Measurements from ENCODE around the gene KCNK17. TPM values are rescaled to one million over a fixed set of nuclear protein-coding genes. Genes with fewer than 3 reads are reported as not detected.

KCNK17 gene
- total and polyA plus RNA-seq, 7 donors, result 0.04 TPM; not detected in 6

GRCh38 chr6:39309942-39310531 lies 4.2 kb downstream of the KCNK17 start:
- intact Hi-C loops (cut with DNase I), result loop anchor here (2.0 to 10.0 kb wide), 6 partner anchors 143 to 439 kb away; no protein-coding TSS in a partner anchor
- Histone ChIP-seq H3K27ac (no peak overlapping the region), H3K9me3 (no peaks in the 10 kb centered on the region), H3K4me1 (peaks cover 12% of the 10 kb centered on the region), H3K36me3 (ENCODE audit: insufficient read depth in 1 of 2, low read depth in 1 of 2) (no peaks in the 10 kb centered on the region), H3K27me3 (ENCODE audit: insufficient read depth in 3 of 3, low read length in 2 of 3) (peaks cover 0 to 33% (median 0%) of the 10 kb centered on the region in 3 donors), H3K4me3 (no peak overlapping the region)
- TF ChIP-seq CTCF (IDR thresholded peaks at IDR 0.05), result peak; percentile 89
- peak; percentile 82 to 91 (median 84) for ATAC-seq
- DNase-seq, result peak; percentile 66 to 82
- WGBS, 3 donors, result 46 to 58% (median 51%) methylated on average over 7 of the region's 7 CpGs

DNA sequence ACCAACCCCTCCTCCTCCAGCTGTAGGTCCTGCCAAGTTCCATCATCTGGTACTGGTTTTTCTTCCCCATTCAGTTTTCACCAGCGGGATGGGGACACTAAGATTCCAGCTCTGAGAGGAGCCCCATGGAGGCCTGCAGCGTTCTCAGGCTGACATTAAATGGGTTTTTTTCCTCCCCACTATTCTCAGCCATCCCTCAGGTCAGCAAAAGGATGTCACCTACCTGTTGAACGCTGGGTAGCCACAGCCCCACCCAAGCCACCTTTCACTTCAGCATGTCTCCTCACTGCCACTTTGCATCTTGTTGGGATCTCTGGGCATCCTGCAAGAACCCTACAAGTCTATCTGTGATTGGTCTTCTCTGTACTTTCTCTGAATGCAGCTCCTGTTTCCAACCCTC lies 6.8 kb downstream of the KCNK17 start:
- no peak overlapping the region for H3K27ac ChIP-seq
- no peak overlapping the region for H3K4me3 ChIP-seq
- no peaks in the 10 kb centered on the region for H3K36me3 ChIP-seq (ENCODE audit: insufficient read depth in 1 of 2, low read depth in 1 of 2)
- no peaks in the 10 kb centered on the region for H3K9me3 ChIP-seq
- TF ChIP-seq CTCF (IDR thresholded peaks at IDR 0.05), result no peak
- intact Hi-C loops (cut with DNase I), result loop anchor here in 1 of 2 donors (5.0 to 10.0 kb wide), 4 partner anchors 140 to 435 kb away; no protein-coding TSS in a partner anchor
- DNase-seq (no peak), ATAC-seq (no peak)
- H3K27me3 ChIP-seq (ENCODE audit: insufficient read depth in 3 of 3, low read length in 2 of 3), result peaks cover 0 to 10% (median 0%) of the 10 kb centered on the region in 3 donors
- 75 to 87% (median 78%) methylated on average over 3 of the region's 3 CpGs for WGBS, 3 donors
- no peaks in the 10 kb centered on the region for H3K4me1 ChIP-seq

DNA sequence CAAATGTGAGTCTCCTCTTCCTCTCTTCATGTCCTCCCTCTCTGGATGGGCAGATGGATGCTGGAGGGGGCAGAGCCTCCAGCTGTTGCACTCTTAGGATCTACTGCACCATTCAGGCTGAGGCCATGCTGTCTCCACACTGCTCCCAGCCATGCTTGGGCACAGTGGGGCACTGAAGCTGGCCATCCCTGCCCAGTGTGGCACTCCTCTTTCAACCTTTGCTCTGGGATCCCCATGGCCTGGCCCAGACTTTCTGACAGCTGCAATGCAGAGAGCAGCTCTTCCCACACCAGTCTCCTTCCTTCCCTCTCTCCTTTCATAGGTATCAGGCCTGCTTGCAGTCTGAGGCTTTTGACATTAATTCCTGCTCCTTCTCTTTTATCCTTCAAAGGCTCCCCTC lies 9.3 kb downstream of the KCNK17 start:
- H3K27me3 ChIP-seq (ENCODE audit: insufficient read depth in 3 of 3, low read length in 2 of 3), result no peaks in the 10 kb centered on the region
- intact Hi-C loops (cut with DNase I), result loop anchor here in 1 of 2 donors (5.0 to 10.0 kb wide), 4 partner anchors 138 to 433 kb away; no protein-coding TSS in a partner anchor
- no peak overlapping the region for H3K4me3 ChIP-seq
- H3K4me1 ChIP-seq, result no peaks in the 10 kb centered on the region
- ATAC-seq, result no peak
- H3K9me3 ChIP-seq, result no peaks in the 10 kb centered on the region
- no peak for TF ChIP-seq CTCF (IDR thresholded peaks at IDR 0.05)
- H3K27ac ChIP-seq, result no peak overlapping the region
- no peaks in the 10 kb centered on the region for H3K36me3 ChIP-seq (ENCODE audit: insufficient read depth in 1 of 2, low read depth in 1 of 2)
- no peak for DNase-seq

DNA sequence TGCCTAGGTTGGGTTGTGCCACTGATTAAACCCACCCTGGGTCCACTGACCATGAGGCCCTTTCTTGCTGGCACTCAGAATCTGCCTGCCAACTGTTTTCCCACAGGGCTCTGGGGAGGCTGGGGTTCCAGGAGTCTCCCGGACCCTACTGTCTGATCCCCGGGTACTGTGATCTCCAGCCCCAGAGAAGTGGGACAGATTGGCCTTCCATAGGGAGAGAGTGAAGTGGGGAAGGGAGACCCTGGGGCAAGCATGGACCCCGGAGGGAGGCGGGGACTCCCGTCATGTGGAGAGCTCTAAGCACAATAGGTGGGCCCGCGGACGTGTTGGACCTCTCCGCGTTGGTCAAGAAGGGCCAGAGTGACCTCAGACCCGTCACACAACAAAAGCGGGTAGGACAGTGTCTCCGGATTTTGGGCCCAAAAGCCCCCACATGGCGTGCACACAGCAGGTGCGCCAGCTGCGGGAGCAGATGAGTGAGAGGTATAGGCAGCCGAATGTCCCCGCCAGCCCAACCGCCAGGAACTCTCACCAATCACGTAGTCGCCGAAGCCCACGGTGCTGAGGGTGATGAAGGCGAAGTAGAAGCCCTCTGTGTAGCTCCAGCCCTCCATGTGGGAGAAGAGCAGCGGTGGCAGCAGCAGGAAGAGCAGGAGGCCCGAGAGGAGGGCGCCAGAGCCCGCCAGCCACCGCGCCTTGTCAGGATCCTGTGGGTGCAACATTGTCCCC lies 10.6 kb downstream of the KCNK17 start:
- Histone ChIP-seq H3K27ac (no peak overlapping the region), H3K9me3 (no peaks in the 10 kb centered on the region), H3K4me1 (no peaks in the 10 kb centered on the region), H3K4me3 (no peak overlapping the region), H3K27me3 (ENCODE audit: insufficient read depth in 3 of 3, low read length in 2 of 3) (no peaks in the 10 kb centered on the region), H3K36me3 (ENCODE audit: insufficient read depth in 1 of 2, low read depth in 1 of 2) (no peaks in the 10 kb centered on the region)
- DNase-seq, result no peak
- TF ChIP-seq CTCF (IDR thresholded peaks at IDR 0.05), result no peak
- peak in 2 of 4 donors; percentile 20 to 21 for ATAC-seq
- 85 to 89% (median 87%) methylated on average over 28 to 30 of the region's 30 CpGs for WGBS, 3 donors
- intact Hi-C loops (cut with DNase I), result loop anchor here (2.0 to 10.0 kb wide), 4 partner anchors 137 to 333 kb away; no protein-coding TSS in a partner anchor
